GM06990 (cell line): ENCODE results near the gene NELFA.

ENCODE experiments used
- DNase-seq: peaks from one replicate; pipeline ENCODE4 v3.0.0-alpha.2; 2011; ENCODE audit not compliant: insufficient read length; ENCODE audit errors: extremely low read depth
- H3K27me3 ChIP-seq: replicated peaks from 2 replicates; pipeline ENCODE4 v1.6.0; 2011; ENCODE audit warnings: low read length; ENCODE audit not compliant: control insufficient read depth, insufficient read depth
- H3K36me3 ChIP-seq: 2 replicates; pipeline ENCODE4 v1.5.1; 2011; ENCODE audit warnings: low read length; ENCODE audit not compliant: control insufficient read depth, insufficient read depth
- H3K4me3 ChIP-seq: replicated peaks from 2 replicates; pipeline ENCODE4 v1.5.1; 2011; ENCODE audit warnings: low read depth, mild to moderate bottlenecking, control low read depth, low read length
- TF ChIP-seq, protein P1 (sequence below): IDR thresholded peaks from 2 replicates; pipeline ENCODE4 v1.5.1; 2011; ENCODE audit warnings: low read length, control low read depth, mild to moderate bottlenecking, inconsistent platforms; ENCODE audit not compliant: insufficient read depth, poor library complexity, severe bottlenecking

NELFA gene

DNA sequence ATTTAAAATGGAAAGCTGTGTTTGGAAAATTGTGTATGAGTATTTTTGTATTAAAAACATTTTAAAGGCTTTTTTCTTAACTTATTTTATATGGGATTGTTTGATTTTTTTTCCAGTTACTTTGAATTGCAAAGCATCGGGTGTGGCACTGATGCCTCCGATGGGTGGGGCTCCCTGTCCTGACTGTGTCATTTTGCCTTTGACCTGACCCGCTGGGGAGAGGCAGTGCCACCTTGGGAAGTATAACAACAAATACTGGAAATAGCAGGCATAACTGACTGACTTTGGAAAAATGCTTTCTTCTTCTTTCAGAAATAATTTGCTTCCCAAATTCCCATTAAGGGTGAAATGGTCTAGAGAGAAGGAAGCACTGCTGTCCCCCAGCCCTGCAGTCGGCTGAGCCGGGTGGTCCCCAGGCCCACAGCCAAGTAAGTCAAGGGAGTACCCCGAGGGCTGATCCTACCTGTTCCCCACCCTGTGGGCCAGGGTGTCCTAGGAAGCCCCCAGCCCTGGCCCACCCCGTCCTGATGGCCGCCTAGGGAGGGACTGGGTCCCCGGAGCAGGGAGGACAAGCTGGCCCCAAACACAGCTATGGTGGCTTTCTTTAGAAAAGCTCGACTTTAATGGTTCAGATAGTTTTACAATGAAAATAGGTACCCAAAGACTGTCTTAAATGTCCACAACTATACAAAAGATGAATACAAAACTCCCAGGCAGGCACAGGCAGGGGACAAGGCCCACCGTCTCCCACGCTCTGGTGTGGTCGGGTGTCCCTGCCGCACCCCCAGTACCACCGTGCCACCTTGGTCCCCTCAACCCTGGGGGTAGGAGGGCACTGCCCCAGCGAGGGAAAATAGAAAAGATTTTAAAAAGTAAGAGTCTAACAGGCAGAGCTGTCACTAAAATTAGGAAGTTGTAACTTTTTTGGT is 26.4 kb downstream of the NELFA start:
- DNase-seq, result no peak
- no peaks in the 10 kb centered on the region for H3K27me3 ChIP-seq
- TF ChIP-seq, protein P1, sequence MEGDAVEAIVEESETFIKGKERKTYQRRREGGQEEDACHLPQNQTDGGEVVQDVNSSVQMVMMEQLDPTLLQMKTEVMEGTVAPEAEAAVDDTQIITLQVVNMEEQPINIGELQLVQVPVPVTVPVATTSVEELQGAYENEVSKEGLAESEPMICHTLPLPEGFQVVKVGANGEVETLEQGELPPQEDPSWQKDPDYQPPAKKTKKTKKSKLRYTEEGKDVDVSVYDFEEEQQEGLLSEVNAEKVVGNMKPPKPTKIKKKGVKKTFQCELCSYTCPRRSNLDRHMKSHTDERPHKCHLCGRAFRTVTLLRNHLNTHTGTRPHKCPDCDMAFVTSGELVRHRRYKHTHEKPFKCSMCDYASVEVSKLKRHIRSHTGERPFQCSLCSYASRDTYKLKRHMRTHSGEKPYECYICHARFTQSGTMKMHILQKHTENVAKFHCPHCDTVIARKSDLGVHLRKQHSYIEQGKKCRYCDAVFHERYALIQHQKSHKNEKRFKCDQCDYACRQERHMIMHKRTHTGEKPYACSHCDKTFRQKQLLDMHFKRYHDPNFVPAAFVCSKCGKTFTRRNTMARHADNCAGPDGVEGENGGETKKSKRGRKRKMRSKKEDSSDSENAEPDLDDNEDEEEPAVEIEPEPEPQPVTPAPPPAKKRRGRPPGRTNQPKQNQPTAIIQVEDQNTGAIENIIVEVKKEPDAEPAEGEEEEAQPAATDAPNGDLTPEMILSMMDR, result no peak
- peaks cover 39% of the 10 kb centered on the region for H3K36me3 ChIP-seq
- no peak overlapping the region for H3K4me3 ChIP-seq

- Histone ChIP-seq H3K27me3 (no peaks in the 10 kb centered on the region), H3K36me3 (peaks cover 46% of the 10 kb centered on the region), H3K4me3 (no peak overlapping the region)
- DNase-seq, result no peak
- TF ChIP-seq, protein P1, result no peak
Observed at GRCh38 chr4:1981251-1982058, 27.3 kb downstream of the NELFA start.

- TF ChIP-seq, protein P1, result no peak
- H3K36me3 ChIP-seq, result peaks cover 49% of the 10 kb centered on the region
- DNase-seq, result no peak
Observed at GRCh38 chr4:1980561-1981041, 28.2 kb downstream of the NELFA start.

GRCh38 chr4:1979477-1980196 is 29.1 kb downstream of the NELFA start:
- H3K36me3 ChIP-seq, result peaks cover 53% of the 10 kb centered on the region
- DNase-seq, result no peak
- H3K27me3 ChIP-seq, result no peaks in the 10 kb centered on the region
- TF ChIP-seq, protein P1, result no peak
- H3K4me3 ChIP-seq, result no peak overlapping the region

More at GRCh38 chr4:1980561-1981041, 28.2 kb downstream of the NELFA start:
- Histone ChIP-seq H3K4me3 (no peak overlapping the region), H3K27me3 (no peaks in the 10 kb centered on the region)

DNA sequence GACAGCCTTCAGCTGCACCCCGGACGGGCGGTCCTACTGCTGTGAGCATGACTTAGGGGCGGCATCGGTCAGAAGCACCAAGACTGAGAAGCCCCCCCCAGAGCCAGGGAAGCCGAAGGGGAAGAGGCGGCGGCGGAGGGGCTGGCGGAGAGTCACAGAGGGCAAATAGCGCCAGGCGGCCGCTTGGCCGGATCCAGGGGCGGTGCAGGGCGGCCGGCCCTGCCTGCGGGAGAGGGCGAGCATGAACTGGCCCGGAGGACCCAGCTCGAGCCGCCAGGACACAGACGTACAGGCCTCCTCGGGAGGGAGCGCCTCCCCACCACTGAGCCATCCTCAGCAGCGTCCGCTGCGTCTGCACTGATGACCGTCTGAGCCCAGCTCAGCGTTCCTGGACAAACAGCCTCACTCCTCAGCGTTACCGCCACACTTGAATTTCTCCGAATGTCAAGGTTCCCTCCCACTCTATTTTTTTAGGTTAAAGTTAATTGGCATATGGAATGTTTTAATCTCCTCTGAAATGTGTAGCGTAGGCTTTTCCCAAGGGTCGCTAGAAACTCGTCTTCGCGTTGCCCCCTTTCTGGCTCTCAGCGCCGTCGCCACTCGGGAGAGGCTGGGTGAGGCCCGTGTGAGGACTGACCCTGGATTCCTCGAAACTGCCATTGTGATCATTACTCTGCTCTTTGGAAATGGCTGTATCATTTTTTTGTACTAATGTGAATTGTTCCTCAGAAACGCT is 29.9 kb downstream of the NELFA start:
- TF ChIP-seq, protein P1, result no peak
- Histone ChIP-seq H3K4me3 (no peak overlapping the region), H3K27me3 (no peaks in the 10 kb centered on the region), H3K36me3 (peaks cover 53% of the 10 kb centered on the region)
- no peak for DNase-seq
